ENCODE data around the gene AQP6. TPM values are rescaled to one million over a fixed set of nuclear protein-coding genes. Genes with fewer than 3 reads are reported as not detected.

Gene AQP6
- total RNA-seq, 2 experiments from 2014 or later: not detected

GRCh38 chr12:49968471-49968870 lies 4.3 kb upstream of the AQP6 start:
- Mint-ChIP-seq H3K27me3 (peaks cover 21% of the 10 kb centered on the region), H3K4me1 (ENCODE audit: low read depth) (peaks cover 2% of the 10 kb centered on the region), H3K27ac (no peak overlapping the region), H3K9me3 (no peaks in the 10 kb centered on the region), H3K4me3 (no peak overlapping the region), H3K36me3 (no peaks in the 10 kb centered on the region)
- ChIA-PET CTCF (interaction anchor here (1.0 to 9.5 kb wide), 17 partner anchors 10 to 164 kb away, joined by 3 to 259 read pairs (median 16); partner anchors contain the start of genes AQP2, ASIC1, RACGAP1 and SMARCD1), POLR2A (interaction anchor here (0.7 kb wide), 1 partner anchor 91 kb away, joined by 3 read pairs; no protein-coding TSS in a partner anchor)
- DNase-seq: no peak
- intact Hi-C loops (cut with micrococcal nuclease): no loop called here

- no peak for DNase-seq
- POLR2A ChIA-PET: interaction anchor here (0.7 kb wide), 1 partner anchor 90 kb away, joined by 3 read pairs; no protein-coding TSS in a partner anchor
- peaks cover 2% of the 10 kb centered on the region for H3K4me1 Mint-ChIP-seq (ENCODE audit: low read depth)
- H3K27me3 Mint-ChIP-seq: peaks cover 17% of the 10 kb centered on the region
- no peaks in the 10 kb centered on the region for H3K9me3 Mint-ChIP-seq
- intact Hi-C loops (cut with micrococcal nuclease): no loop called here
- CTCF ChIA-PET: interaction anchor here (1.0 to 9.5 kb wide), 9 partner anchors 10 to 101 kb away, joined by 3 to 259 read pairs (median 72); partner anchors contain the start of genes AQP2, ASIC1 and RACGAP1
- H3K4me3 Mint-ChIP-seq: no peak overlapping the region
- H3K27ac Mint-ChIP-seq: no peak overlapping the region
- H3K36me3 Mint-ChIP-seq: no peaks in the 10 kb centered on the region
These were observed 3.7 kb upstream of the AQP6 start for GRCh38 chr12:49969027-49969426.

- no peaks in the 10 kb centered on the region for H3K36me3 Mint-ChIP-seq
- CTCF ChIA-PET: interaction anchor here (4.3 to 9.5 kb wide), 5 partner anchors 12 to 98 kb away, joined by 72 to 259 read pairs (median 107); partner anchors contain the start of genes AQP2 and ASIC1
- peaks cover 9% of the 10 kb centered on the region for H3K27me3 Mint-ChIP-seq
- peaks cover 2% of the 10 kb centered on the region for H3K4me1 Mint-ChIP-seq (ENCODE audit: low read depth)
- intact Hi-C loops (cut with micrococcal nuclease): no loop called here
- no peak overlapping the region for H3K27ac Mint-ChIP-seq
- H3K4me3 Mint-ChIP-seq: no peak overlapping the region
- POLR2A ChIA-PET: no interaction called here
- H3K9me3 Mint-ChIP-seq: no peaks in the 10 kb centered on the region
- no peak for DNase-seq
These were observed 2.9 kb upstream of the AQP6 start for GRCh38 chr12:49969651-49970429.

- no peak for DNase-seq
- intact Hi-C loops (cut with micrococcal nuclease): no loop called here
- H3K4me1 Mint-ChIP-seq (ENCODE audit: low read depth): peaks cover 2% of the 10 kb centered on the region
- CTCF ChIA-PET: interaction anchor here (1.5 to 9.5 kb wide), 3 partner anchors 68 to 97 kb away, joined by 6 to 259 read pairs (median 127); partner anchors contain the start of gene ASIC1
- H3K27me3 Mint-ChIP-seq: peaks cover 5% of the 10 kb centered on the region
- H3K9me3 Mint-ChIP-seq: no peaks in the 10 kb centered on the region
- H3K4me3 Mint-ChIP-seq: no peak overlapping the region
- H3K27ac Mint-ChIP-seq: no peak overlapping the region
- H3K36me3 Mint-ChIP-seq: no peaks in the 10 kb centered on the region
- POLR2A ChIA-PET: no interaction called here
These were observed 2.1 kb upstream of the AQP6 start for GRCh38 chr12:49970658-49971057.

GRCh38 chr12:49971141-49971540 lies 1.6 kb upstream of the AQP6 start:
- Mint-ChIP-seq H3K4me3 (no peak overlapping the region), H3K27me3 (peaks cover 5% of the 10 kb centered on the region), H3K4me1 (ENCODE audit: low read depth) (peaks cover 2% of the 10 kb centered on the region), H3K36me3 (no peaks in the 10 kb centered on the region), H3K27ac (no peak overlapping the region), H3K9me3 (no peaks in the 10 kb centered on the region)
- ChIA-PET POLR2A (no interaction called here), CTCF (interaction anchor here (1.5 to 9.5 kb wide), 2 partner anchors 68 to 97 kb away, joined by 6 to 259 read pairs; no protein-coding TSS in a partner anchor)
- intact Hi-C loops (cut with micrococcal nuclease): no loop called here
- no peak for DNase-seq

GRCh38 chr12:49972129-49972528 lies 618 bp upstream of the AQP6 start:
- H3K27ac Mint-ChIP-seq: no peak overlapping the region
- no peaks in the 10 kb centered on the region for H3K9me3 Mint-ChIP-seq
- H3K4me3 Mint-ChIP-seq: no peak overlapping the region
- DNase-seq: no peak
- POLR2A ChIA-PET: no interaction called here
- CTCF ChIA-PET: no interaction called here
- intact Hi-C loops (cut with micrococcal nuclease): no loop called here
- peaks cover 4% of the 10 kb centered on the region for H3K27me3 Mint-ChIP-seq
- H3K4me1 Mint-ChIP-seq (ENCODE audit: low read depth): no peaks in the 10 kb centered on the region
- H3K36me3 Mint-ChIP-seq: no peaks in the 10 kb centered on the region

- Mint-ChIP-seq H3K4me1 (ENCODE audit: low read depth) (no peaks in the 10 kb centered on the region), H3K27ac (no peak overlapping the region), H3K9me3 (no peaks in the 10 kb centered on the region), H3K27me3 (no peaks in the 10 kb centered on the region), H3K36me3 (no peaks in the 10 kb centered on the region), H3K4me3 (no peak overlapping the region)
- DNase-seq: no peak
- ChIA-PET POLR2A (no interaction called here), CTCF (interaction anchor here (0.8 kb wide), 1 partner anchor 28 kb away, joined by 4 read pairs; no protein-coding TSS in a partner anchor)
- intact Hi-C loops (cut with micrococcal nuclease): no loop called here
These were observed 649 bp downstream of the AQP6 start for GRCh38 chr12:49973361-49973830.

GRCh38 chr12:49974231-49974675 lies 1.5 kb downstream of the AQP6 start:
- H3K9me3 Mint-ChIP-seq: no peaks in the 10 kb centered on the region
- no peak overlapping the region for H3K27ac Mint-ChIP-seq
- intact Hi-C loops (cut with micrococcal nuclease): no loop called here
- no peak for DNase-seq
- H3K27me3 Mint-ChIP-seq: no peaks in the 10 kb centered on the region
- ChIA-PET POLR2A (no interaction called here), CTCF (interaction anchor here (0.8 to 1.2 kb wide), 2 partner anchors 29 to 65 kb away, joined by 3 to 4 read pairs; no protein-coding TSS in a partner anchor)
- H3K4me3 Mint-ChIP-seq: no peak overlapping the region
- no peaks in the 10 kb centered on the region for H3K36me3 Mint-ChIP-seq
- no peaks in the 10 kb centered on the region for H3K4me1 Mint-ChIP-seq (ENCODE audit: low read depth)

- no peak for DNase-seq
- no peaks in the 10 kb centered on the region for H3K4me1 Mint-ChIP-seq (ENCODE audit: low read depth)
- ChIA-PET CTCF (interaction anchor here (1.2 kb wide), 1 partner anchor 64 kb away, joined by 3 read pairs; no protein-coding TSS in a partner anchor), POLR2A (no interaction called here)
- H3K36me3 Mint-ChIP-seq: no peaks in the 10 kb centered on the region
- no peak overlapping the region for H3K27ac Mint-ChIP-seq
- H3K9me3 Mint-ChIP-seq: no peaks in the 10 kb centered on the region
- no peak overlapping the region for H3K4me3 Mint-ChIP-seq
- no peaks in the 10 kb centered on the region for H3K27me3 Mint-ChIP-seq
- intact Hi-C loops (cut with micrococcal nuclease): no loop called here
These were observed 2.0 kb downstream of the AQP6 start for GRCh38 chr12:49974677-49975317.

GRCh38 chr12:49975318-49975761 lies 2.6 kb downstream of the AQP6 start:
- ChIA-PET CTCF (interaction anchor here (1.2 to 12.9 kb wide), 2 partner anchors 8 to 64 kb away, joined by 3 to 107 read pairs; no protein-coding TSS in a partner anchor), POLR2A (no interaction called here)
- Mint-ChIP-seq H3K4me3 (no peak overlapping the region), H3K4me1 (ENCODE audit: low read depth) (no peaks in the 10 kb centered on the region), H3K9me3 (no peaks in the 10 kb centered on the region), H3K36me3 (no peaks in the 10 kb centered on the region), H3K27me3 (no peaks in the 10 kb centered on the region), H3K27ac (no peak overlapping the region)
- intact Hi-C loops (cut with micrococcal nuclease): no loop called here
- no peak for DNase-seq

GRCh38 chr12:49976557-49976956 lies 3.8 kb downstream of the AQP6 start:
- Mint-ChIP-seq H3K27ac (no peak overlapping the region), H3K36me3 (no peaks in the 10 kb centered on the region), H3K4me1 (ENCODE audit: low read depth) (no peaks in the 10 kb centered on the region), H3K27me3 (no peaks in the 10 kb centered on the region), H3K9me3 (no peaks in the 10 kb centered on the region), H3K4me3 (no peak overlapping the region)
- intact Hi-C loops (cut with micrococcal nuclease): no loop called here
- DNase-seq: no peak
- CTCF ChIA-PET: interaction anchor here (0.7 to 12.9 kb wide), 2 partner anchors 9 to 110 kb away, joined by 3 to 107 read pairs; no protein-coding TSS in a partner anchor
- POLR2A ChIA-PET: no interaction called here

- Mint-ChIP-seq H3K9me3 (no peaks in the 10 kb centered on the region), H3K36me3 (no peaks in the 10 kb centered on the region), H3K4me1 (ENCODE audit: low read depth) (no peaks in the 10 kb centered on the region), H3K27ac (no peak overlapping the region), H3K27me3 (no peaks in the 10 kb centered on the region), H3K4me3 (no peak overlapping the region)
- intact Hi-C loops (cut with micrococcal nuclease): no loop called here
- ChIA-PET CTCF (interaction anchor here (1.2 to 12.9 kb wide), 2 partner anchors 10 to 92 kb away, joined by 5 to 107 read pairs; no protein-coding TSS in a partner anchor), POLR2A (no interaction called here)
- no peak for DNase-seq
These were observed 5.4 kb downstream of the AQP6 start for GRCh38 chr12:49978125-49978524.

Measured in activated CD4-positive, alpha-beta memory T cell treated with anti-CD3 and anti-CD28 coated beads for 36 hours (primary cell).